Measurements from ENCODE around the gene EEF1A1. TPM values are rescaled to one million over a fixed set of nuclear protein-coding genes. Genes with fewer than 3 reads are reported as not detected.
A peak's percentile ranks its signal among the peaks of the same experiment; 100 is the strongest.
"Not testable (repeated sequence)": the region's sequence is repeated elsewhere in the genome, so short reads cannot be mapped to it uniquely, and the experiment has no call there.

Gene EEF1A1
- total RNA-seq: 1,000 to 10,000 TPM; 4,267 to 4,798 TPM

- DNase-seq: peak; percentile 99 to 100 (median 100)
- Histone ChIP-seq H3K27ac (peak within 1 kb of the TSS; percentile 97 to 100 (median 100)), H3K27me3 (no peaks in the 10 kb centered on the region), H3K4me3 (peak within 1 kb of the TSS; percentile 92 to 97), H3K4me1 (peaks cover 53% of the 10 kb centered on the region), H3K9me3 (no peaks in the 10 kb centered on the region), H3K36me3 (replicated peaks in 1 of 2; ENCODE audit: insufficient read depth in 1 of 2, low read depth in 2 of 2) (peaks cover 0 to 18% of the 10 kb centered on the region in 2 donors)
- peak; percentile 97 to 100 (median 100) for TF ChIP-seq POLR2A (IDR thresholded peaks at IDR 0.05)
- TF ChIP-seq, protein P1, sequence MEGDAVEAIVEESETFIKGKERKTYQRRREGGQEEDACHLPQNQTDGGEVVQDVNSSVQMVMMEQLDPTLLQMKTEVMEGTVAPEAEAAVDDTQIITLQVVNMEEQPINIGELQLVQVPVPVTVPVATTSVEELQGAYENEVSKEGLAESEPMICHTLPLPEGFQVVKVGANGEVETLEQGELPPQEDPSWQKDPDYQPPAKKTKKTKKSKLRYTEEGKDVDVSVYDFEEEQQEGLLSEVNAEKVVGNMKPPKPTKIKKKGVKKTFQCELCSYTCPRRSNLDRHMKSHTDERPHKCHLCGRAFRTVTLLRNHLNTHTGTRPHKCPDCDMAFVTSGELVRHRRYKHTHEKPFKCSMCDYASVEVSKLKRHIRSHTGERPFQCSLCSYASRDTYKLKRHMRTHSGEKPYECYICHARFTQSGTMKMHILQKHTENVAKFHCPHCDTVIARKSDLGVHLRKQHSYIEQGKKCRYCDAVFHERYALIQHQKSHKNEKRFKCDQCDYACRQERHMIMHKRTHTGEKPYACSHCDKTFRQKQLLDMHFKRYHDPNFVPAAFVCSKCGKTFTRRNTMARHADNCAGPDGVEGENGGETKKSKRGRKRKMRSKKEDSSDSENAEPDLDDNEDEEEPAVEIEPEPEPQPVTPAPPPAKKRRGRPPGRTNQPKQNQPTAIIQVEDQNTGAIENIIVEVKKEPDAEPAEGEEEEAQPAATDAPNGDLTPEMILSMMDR (IDR thresholded peaks at IDR 0.05): peak in 1 of 7 experiments; percentile 28
- WGBS, 2 donors: 0 to 1% methylated on average over 1 to 53 of the region's 53 CpGs
- intact Hi-C loops (cut with DNase I): no loop called here
- ATAC-seq: peak; percentile 88
Measured at GRCh38 chr6:73520688-73521350, at the start of gene EEF1A1. Gene EEF1A1, minus strand, starts transcription at chr6:73521032. Its CDS starts 1,006 bp downstream, at chr6:73520026.

GRCh38 chr6:73569121-73569520 is 48.3 kb upstream of the EEF1A1 start:
- Histone ChIP-seq H3K27me3 (no peaks in the 10 kb centered on the region), H3K27ac (no peak overlapping the region), H3K4me3 (no peak overlapping the region), H3K9me3 (no peaks in the 10 kb centered on the region), H3K4me1 (peaks cover 18% of the 10 kb centered on the region), H3K36me3 (replicated peaks in 1 of 2; ENCODE audit: insufficient read depth in 1 of 2, low read depth in 2 of 2) (no peaks in the 10 kb centered on the region)
- ATAC-seq: no peak
- intact Hi-C loops (cut with DNase I): no loop called here
- TF ChIP-seq, protein P1 (IDR thresholded peaks at IDR 0.05): no peak
- TF ChIP-seq POLR2A (IDR thresholded peaks at IDR 0.05): no peak
- 74 to 89% methylated on average over 5 of the region's 5 CpGs for WGBS, 2 donors
- DNase-seq: no peak

DNA sequence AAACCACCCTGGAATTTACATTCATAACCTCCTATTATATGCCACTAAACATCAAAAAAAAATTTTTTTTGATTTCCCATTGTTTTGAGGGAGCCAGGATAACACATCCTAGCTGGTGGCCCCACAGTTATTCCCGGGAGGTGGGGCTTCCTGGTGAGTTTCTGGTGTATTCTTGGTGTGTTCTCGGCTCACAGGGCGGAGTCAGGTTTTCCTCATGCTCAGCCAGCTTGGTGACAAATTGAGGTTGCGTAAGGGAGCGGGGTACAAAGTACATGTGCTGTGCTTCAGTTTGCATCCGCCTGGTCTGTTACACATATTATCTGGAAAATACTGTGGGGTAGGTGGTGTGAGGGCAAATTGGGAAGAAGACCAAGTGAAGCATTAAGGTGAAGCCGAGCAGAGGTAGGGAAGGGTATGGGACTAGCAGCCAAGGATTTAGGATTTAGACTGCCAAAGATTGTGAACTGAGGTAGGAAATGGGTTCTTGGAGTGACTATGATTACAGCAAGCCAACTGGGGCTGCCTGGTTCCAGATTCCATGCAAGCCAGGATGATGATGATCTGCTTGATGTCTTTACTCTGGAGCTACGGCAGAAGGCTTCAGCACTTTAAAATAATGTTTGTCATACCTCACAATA is 46.2 kb upstream of the EEF1A1 start:
- H3K4me3 ChIP-seq: no peak overlapping the region
- no peaks in the 10 kb centered on the region for H3K27me3 ChIP-seq
- no peaks in the 10 kb centered on the region for H3K36me3 ChIP-seq (replicated peaks in 1 of 2; ENCODE audit: insufficient read depth in 1 of 2, low read depth in 2 of 2)
- peak; percentile 100 for ATAC-seq
- WGBS, 2 donors: 15 to 24% methylated on average over 8 of the region's 8 CpGs
- H3K4me1 ChIP-seq: peaks cover 18% of the 10 kb centered on the region
- H3K27ac ChIP-seq: peak overlapping the region; percentile 27 to 85 (median 64)
- DNase-seq: peak; percentile 86 to 94 (median 91)
- H3K9me3 ChIP-seq: no peaks in the 10 kb centered on the region
- TF ChIP-seq, protein P1 (IDR thresholded peaks at IDR 0.05): peak in 4 of 7 experiments; percentile 4 to 16 (median 12)
- peak in 1 of 3 donors; percentile 30 for TF ChIP-seq POLR2A (IDR thresholded peaks at IDR 0.05)
- intact Hi-C loops (cut with DNase I): no loop called here

DNA sequence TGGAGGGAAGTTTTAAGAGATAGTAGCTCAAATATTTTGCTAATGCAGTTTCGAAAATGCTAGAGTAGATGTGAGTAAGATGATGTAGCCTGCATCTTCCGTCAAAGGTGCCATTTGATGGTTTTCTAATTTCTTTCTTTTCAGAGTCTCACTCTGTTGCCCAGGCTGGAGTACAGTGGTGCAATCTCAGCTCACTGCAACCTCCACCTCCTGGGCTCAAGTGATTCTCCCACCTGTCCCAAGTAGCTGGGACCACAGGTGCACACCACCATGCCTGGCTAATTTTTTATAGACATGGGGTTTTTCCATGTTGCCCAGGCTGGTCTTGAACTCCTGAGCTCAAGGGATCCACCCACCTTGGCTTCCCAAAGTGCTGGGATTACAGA is 45.6 kb upstream of the EEF1A1 start:
- H3K9me3 ChIP-seq; DNase-seq; H3K4me3 ChIP-seq; ATAC-seq; H3K36me3 ChIP-seq (replicated peaks in 1 of 2; ENCODE audit: insufficient read depth in 1 of 2, low read depth in 2 of 2); intact Hi-C loops (cut with DNase I); H3K27me3 ChIP-seq: not testable (repeated sequence)
- Histone ChIP-seq H3K27ac (peak overlapping the region in 3 of 4 donors; percentile 27 to 85 (median 77)), H3K4me1 (peaks cover 18% of the 10 kb centered on the region)
- 87 to 94% methylated on average over 2 of the region's 2 CpGs for WGBS, 2 donors

DNA sequence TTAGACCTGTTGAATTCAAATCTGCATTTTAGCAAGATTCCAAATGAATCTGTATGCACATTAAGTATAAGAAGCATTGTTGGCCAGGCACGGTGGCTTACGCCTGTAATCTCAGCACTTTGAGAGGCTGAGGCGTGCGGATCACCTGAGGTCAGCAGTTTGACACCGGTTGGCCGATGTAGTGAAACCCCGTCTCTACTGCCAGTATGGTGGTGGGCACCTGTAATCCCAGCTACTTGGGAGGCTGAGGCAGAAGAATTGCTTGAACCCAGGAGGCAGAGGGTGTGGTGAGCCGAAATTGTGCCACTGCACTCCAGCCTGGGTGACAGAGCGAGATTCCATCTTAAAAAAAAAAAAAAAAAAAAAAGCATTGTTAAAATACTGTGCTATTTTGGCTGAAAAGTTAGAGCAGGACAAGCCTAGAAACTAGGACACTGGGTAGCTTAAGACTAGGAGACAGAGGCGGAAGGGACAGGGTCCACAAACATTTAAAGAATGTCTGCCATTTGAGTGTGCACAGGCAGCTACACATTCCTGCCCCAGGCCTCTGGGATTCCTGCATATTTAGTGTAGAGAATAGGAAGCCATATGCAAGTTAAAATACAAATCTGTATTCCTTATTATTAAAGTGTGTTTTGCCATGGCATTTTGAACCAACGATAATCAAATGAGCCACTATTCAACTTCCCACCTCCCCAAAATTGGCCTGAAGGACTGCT is 45.1 kb upstream of the EEF1A1 start:
- H3K4me3 ChIP-seq: no peak overlapping the region
- intact Hi-C loops (cut with DNase I): no loop called here
- DNase-seq (no peak), ATAC-seq (no peak)
- peaks cover 18% of the 10 kb centered on the region for H3K4me1 ChIP-seq
- TF ChIP-seq POLR2A (IDR thresholded peaks at IDR 0.05): no peak
- TF ChIP-seq, protein P1 (IDR thresholded peaks at IDR 0.05): no peak
- 91 to 93% methylated on average over 11 of the region's 11 CpGs for WGBS, 2 donors
- no peaks in the 10 kb centered on the region for H3K9me3 ChIP-seq
- no peaks in the 10 kb centered on the region for H3K27me3 ChIP-seq
- no peaks in the 10 kb centered on the region for H3K36me3 ChIP-seq (replicated peaks in 1 of 2; ENCODE audit: insufficient read depth in 1 of 2, low read depth in 2 of 2)
- H3K27ac ChIP-seq: peak overlapping the region in 3 of 4 donors; percentile 27 to 85 (median 77)
